Liver (tissue), 9 donors: ENCODE results near the gene RNF212. TPM values are rescaled to one million over a fixed set of nuclear protein-coding genes. Genes with fewer than 3 reads are reported as not detected.

Source experiments
- DNase-seq: peaks from one replicate; pipeline ENCODE4 v3.0.0-alpha.2; 2017; ENCODE audit warnings: low spot score
- H3K27ac ChIP-seq, 2 donors: one replicate each; pipeline ENCODE4 v1.7.0; 2013; ENCODE audit warnings: inconsistent platforms in 2 of 2, low read length in 2 of 2, control low read depth in 1 of 2, low read depth in 1 of 2, mild to moderate bottlenecking in 1 of 2
- H3K27me3 ChIP-seq, 4 donors: one replicate each; pipeline versions ENCODE4 v1.6.1 to v1.7.0; 2013; ENCODE audit warnings: low read length in 3 of 4, inconsistent platforms in 1 of 4, mild to moderate bottlenecking in 1 of 4, moderate library complexity in 1 of 4; ENCODE audit not compliant: control insufficient read depth in 4 of 4, insufficient read depth in 4 of 4
- H3K36me3 ChIP-seq, 4 donors: one replicate each; pipeline versions ENCODE4 v1.6.1 to v1.7.0; 2013; ENCODE audit warnings: low read length in 3 of 4, mild to moderate bottlenecking in 3 of 4, low read depth in 1 of 4, moderate library complexity in 1 of 4; ENCODE audit not compliant: control insufficient read depth in 4 of 4, insufficient read depth in 3 of 4
- H3K4me1 ChIP-seq, 4 donors: one replicate each; pipeline versions ENCODE4 v1.6.1 to v1.7.0; 2013; ENCODE audit warnings: low read length in 3 of 4, mild to moderate bottlenecking in 3 of 4, moderate library complexity in 1 of 4; ENCODE audit not compliant: control insufficient read depth in 4 of 4, insufficient read depth in 4 of 4
- H3K4me3 ChIP-seq, 3 donors: one replicate each; pipeline versions ENCODE4 v1.6.1 to v1.7.0; 2013; ENCODE audit warnings: low read length in 3 of 3, control low read depth in 1 of 3, low read depth in 1 of 3, mild to moderate bottlenecking in 1 of 3
- H3K9ac ChIP-seq, 2 donors: one replicate each; pipeline ENCODE4 v1.7.0; 2013; ENCODE audit warnings: low read length in 2 of 2, mild to moderate bottlenecking in 2 of 2, moderate library complexity in 2 of 2, control low read depth in 1 of 2, low read depth in 1 of 2
- H3K9me3 ChIP-seq, 4 donors: one replicate each; pipeline versions ENCODE4 v1.6.1 to v1.7.0; 2013; ENCODE audit warnings: low read length in 3 of 4; ENCODE audit not compliant: control insufficient read depth in 4 of 4
- ATF3 ChIP-seq: IDR thresholded peaks from 2 replicates; pipeline ENCODE4 v1.6.1; 2016; ENCODE audit warnings: antibody characterized with exemption
- CTCF ChIP-seq: fragments of 150-350 bp; IDR thresholded peaks from 2 replicates; pipeline ENCODE4 v1.5.1; 2017; ENCODE audit warnings: improper control_type of control experiment, low read depth, low read length; ENCODE audit not compliant: missing input control
- EGR1 ChIP-seq, 2 donors: IDR thresholded peaks; 2 replicates each; pipeline ENCODE4 v1.6.1; 2016 to 2018; ENCODE audit warnings: antibody characterized with exemption in 2 of 2, low read depth in 2 of 2
- FOXA1 ChIP-seq: IDR thresholded peaks from 2 replicates; pipeline ENCODE4 v1.6.1; 2016; ENCODE audit warnings: antibody characterized with exemption
- FOXA2 ChIP-seq: IDR thresholded peaks from 2 replicates; pipeline ENCODE4 v1.6.1; 2016; ENCODE audit warnings: antibody characterized with exemption
- GABPA ChIP-seq, 2 donors: IDR thresholded peaks in 1 of 2; conservative IDR thresholded peaks in 1 of 2; 2 replicates each; pipeline ENCODE4 v1.6.1; 2016; ENCODE audit warnings: antibody characterized with exemption in 2 of 2, mild to moderate bottlenecking in 1 of 2, moderate library complexity in 1 of 2
- HNF4A ChIP-seq, 2 donors: conservative IDR thresholded peaks; 2 replicates each; pipeline ENCODE4 v1.6.1; 2016; ENCODE audit warnings: antibody characterized with exemption in 2 of 2, mild to moderate bottlenecking in 2 of 2
- HNF4G ChIP-seq: IDR thresholded peaks from 2 replicates; pipeline ENCODE4 v1.6.1; 2016; ENCODE audit warnings: antibody characterized with exemption
- JUND ChIP-seq, 2 donors: IDR thresholded peaks; 2 replicates each; pipeline ENCODE4 v1.6.1; 2016; ENCODE audit warnings: antibody characterized with exemption in 2 of 2
- MAX ChIP-seq: IDR thresholded peaks from 2 replicates; pipeline ENCODE4 v1.6.1; 2016; ENCODE audit warnings: antibody characterized with exemption
- NR2F2 ChIP-seq: IDR thresholded peaks from 2 replicates; pipeline ENCODE4 v1.6.1; 2016; ENCODE audit warnings: antibody characterized with exemption
- RAD21 ChIP-seq, 2 donors: IDR thresholded peaks; 2 replicates each; pipeline ENCODE4 v1.6.1; 2016; ENCODE audit warnings: antibody characterized with exemption in 2 of 2, mild to moderate bottlenecking in 2 of 2
- REST ChIP-seq: IDR thresholded peaks from 2 replicates; pipeline ENCODE4 v1.6.1; 2016; ENCODE audit warnings: antibody characterized with exemption, mild to moderate bottlenecking
- RXRA ChIP-seq, 2 donors: IDR thresholded peaks; 2 replicates each; pipeline ENCODE4 v1.6.1; 2017 to 2018; ENCODE audit warnings: antibody characterized with exemption in 2 of 2, mild to moderate bottlenecking in 1 of 2
- SP1 ChIP-seq: IDR thresholded peaks from 2 replicates; pipeline ENCODE4 v1.6.1; 2018; ENCODE audit warnings: antibody characterized with exemption, mild to moderate bottlenecking
- TAF1 ChIP-seq: conservative IDR thresholded peaks from 2 replicates; pipeline ENCODE4 v1.6.1; 2016; ENCODE audit warnings: antibody characterized with exemption, mild to moderate bottlenecking
- YY1 ChIP-seq: IDR thresholded peaks from 2 replicates; pipeline ENCODE4 v1.6.1; 2016; ENCODE audit warnings: antibody characterized with exemption, mild to moderate bottlenecking
- ZBTB33 ChIP-seq: IDR thresholded peaks from 2 replicates; pipeline ENCODE4 v1.6.1; 2016; ENCODE audit warnings: antibody characterized with exemption
- WGBS: extraction: QIAGEN DNeasy Blood & Tissue Kit; methylation state at CpG from one replicate; pipeline ENCODE4 v1.1.7; 2013; 5-methylcytosine and 5-hydroxymethylcytosine counted together
- polyA plus RNA-seq, 2 donors: library from polyadenylated mRNA; stranded (reverse) in 1 of 2; unstranded in 1 of 2; fragments of 200-250 nt in 1 of 2; fragments of >200 nt in 1 of 2; fragmentation: Nextera tagmentation in 1 of 2; extraction: Ambion mirVana in 1 of 2; gene quantifications; one replicate each; pipeline versions ENCODE4 v1.2.1 to v1.2.3, GENCODE V29; 2013 to 2015
- total RNA-seq, 2 donors: library from RNA; depleted of rRNA; stranded (reverse); fragments of >200 nt; gene quantifications; one replicate each; pipeline ENCODE4 v1.2.3, GENCODE V29; 2014
- donor health status: healthy.
- donor health status: healthy.
- donor health status: healthy.
- donor health status: healthy.
- donor health status: healthy.

RNF212 gene
- total and polyA plus RNA-seq, 4 donors = 0.32 to 0.47 (median 0.38) TPM; not detected in 1

GRCh38 chr4:1109333-1109732 lies 4.0 kb downstream of the RNF212 start:
- DNase-seq = no peak
- Histone ChIP-seq H3K4me1 (peaks cover 0 to 4% (median 0%) of the 10 kb centered on the region in 4 donors), H3K9me3 (no peaks in the 10 kb centered on the region), H3K9ac (no peak overlapping the region), H3K27ac (no peak overlapping the region), H3K36me3 (no peaks in the 10 kb centered on the region), H3K4me3 (no peak overlapping the region), H3K27me3 (no peaks in the 10 kb centered on the region)
- TF ChIP-seq HNF4A (conservative IDR thresholded peaks at IDR 0.05) (no peak), NR2F2 (no peak)
- WGBS = 80% methylated on average over 2 of the region's 2 CpGs

GRCh38 chr4:1105662-1106061 lies 7.7 kb downstream of the RNF212 start:
- Histone ChIP-seq H3K9ac (no peak overlapping the region), H3K27me3 (no peaks in the 10 kb centered on the region), H3K9me3 (no peaks in the 10 kb centered on the region), H3K36me3 (no peaks in the 10 kb centered on the region), H3K27ac (no peak overlapping the region), H3K4me3 (no peak overlapping the region), H3K4me1 (peaks cover 0 to 4% (median 0%) of the 10 kb centered on the region in 4 donors)
- TF ChIP-seq YY1 (no peak), RAD21 (IDR thresholded peaks at IDR 0.05) (no peak), JUND (IDR thresholded peaks at IDR 0.05) (no peak), TAF1 (no peak), NR2F2 (no peak), MAX (no peak), EGR1 (IDR thresholded peaks at IDR 0.05; ENCODE audit: low read depth in 2 of 2) (no peak), SP1 (no peak), GABPA (IDR thresholded peaks at IDR 0.05 in 1 of 2, conservative IDR thresholded peaks at IDR 0.05 in 1 of 2) (no peak), HNF4A (conservative IDR thresholded peaks at IDR 0.05) (no peak), ATF3 (no peak), FOXA2 (no peak), REST (no peak), FOXA1 (no peak), HNF4G (no peak), ZBTB33 (no peak), RXRA (IDR thresholded peaks at IDR 0.05) (no peak), CTCF (no peak)
- DNase-seq = no peak
- WGBS = 80% methylated on average over 10 of the region's 10 CpGs
